Esophagus squamous epithelium (tissue), 5 donors: Measurements from ENCODE around the gene TBXAS1. TPM values are rescaled to one million over a fixed set of nuclear protein-coding genes. Genes with fewer than 3 reads are reported as not detected.

ENCODE experiments used
- DNase-seq: peaks from one replicate; lab custom pipeline; 2025; lab: John Stamatoyannopoulos, UW
- H3K27ac ChIP-seq, 4 donors: fragments of 200-600 bp; sonication (generic); one replicate each; pipeline ENCODE4 v1.5.1; 2016 to 2019; ENCODE audit warnings: mild to moderate bottlenecking in 1 of 4
- H3K27me3 ChIP-seq, 4 donors: fragments of 200-600 bp; sonication (generic); 1 replicate in 3 of 4; 2 replicates in 1 of 4; pipeline versions ENCODE4 v1.5.1 to v1.6.0; 2017 to 2021; ENCODE audit warnings: antibody characterized with exemption in 1 of 4
- H3K36me3 ChIP-seq, 3 donors: fragments of 200-600 bp; sonication (generic); one replicate each; pipeline ENCODE4 v1.5.1; 2016 to 2019
- H3K4me1 ChIP-seq, 3 donors: fragments of 200-600 bp; sonication (generic); one replicate each; pipeline ENCODE4 v1.5.1; 2017 to 2019
- H3K4me3 ChIP-seq, 4 donors: fragments of 200-600 bp; sonication (generic); 1 replicate in 3 of 4; 2 replicates in 1 of 4; pipeline ENCODE4 v1.5.1; 2016 to 2019; ENCODE audit warnings: mild to moderate bottlenecking in 2 of 4, moderate library complexity in 1 of 4
- H3K9me3 ChIP-seq, 3 donors: fragments of 200-600 bp; sonication (generic); one replicate each; pipeline ENCODE4 v1.5.1; 2016 to 2019
- POLR2A ChIP-seq, 4 donors: fragments of 450-650 bp; IDR thresholded peaks; one replicate each; pipeline ENCODE4 v1.6.1; 2017; ENCODE audit warnings: antibody characterized with exemption in 4 of 4, mild to moderate bottlenecking in 4 of 4, moderate library complexity in 3 of 4
- WGBS, 2 donors: methylation state at CpG; one replicate each; pipeline ENCODE4 v1.1.5; 2018; 5-methylcytosine and 5-hydroxymethylcytosine counted together
- intact Hi-C: fragments of 100-400 bp; cut with DNase I; formaldehyde crosslinking; loops from one replicate; pipeline ENCODE4 v1.15.0; 2022
- total RNA-seq, 4 donors: library from RNA; depleted of rRNA; stranded (reverse); fragments of >200 nt; gene quantifications; one replicate each; pipeline ENCODE4 v1.1.0, GENCODE V29; 2016
- TF ChIP-seq, protein P1 (sequence below), 6 experiments: fragments of 450-650 bp in 4 of 6; fragments of 200-600 bp in 2 of 6; sonication (generic) in 2 of 6; IDR thresholded peaks; one replicate each; pipeline ENCODE4 v1.5.1; 2016 to 2019; ENCODE audit warnings: antibody characterized with exemption in 6 of 6, mild to moderate bottlenecking in 4 of 6, moderate library complexity in 4 of 6
- donor health status: DM: yes; HTN: yes; CAD: no.

Gene TBXAS1
- total RNA-seq, 4 donors from 2014 or later, result 9.4 to 24.8 (median 17.8) TPM

DNA sequence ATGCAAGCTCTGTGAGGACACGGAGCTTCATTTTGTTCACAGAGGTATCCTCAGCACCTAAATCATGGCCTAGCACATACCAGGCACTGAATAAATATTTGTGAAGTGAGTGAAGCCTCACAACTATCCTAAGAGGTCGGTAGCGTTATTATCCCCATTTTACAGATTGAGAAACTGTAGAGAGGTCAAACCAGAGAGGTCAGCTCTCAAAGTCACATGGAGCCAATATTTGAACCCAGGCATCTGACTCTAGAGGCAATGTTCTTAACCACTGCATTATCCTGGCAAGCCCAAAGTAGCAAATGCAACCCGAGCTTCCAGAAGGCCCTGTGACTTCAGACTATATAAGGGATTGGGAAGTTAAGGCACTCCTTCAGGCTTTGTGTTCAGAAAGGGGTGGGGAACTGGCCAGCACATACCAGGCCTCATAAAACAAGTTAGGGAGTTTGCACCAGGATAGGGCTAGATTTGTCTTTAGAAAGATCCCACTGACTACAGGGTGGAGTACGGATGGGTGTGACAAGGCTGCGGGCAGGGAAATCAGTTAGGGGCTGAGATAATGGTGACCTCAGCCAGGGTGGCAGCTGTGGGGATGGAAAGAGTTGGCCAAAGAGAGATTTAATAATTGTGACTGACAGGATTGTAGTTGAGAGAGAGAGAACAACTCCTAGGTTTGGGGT, 101.4 kb downstream of the TBXAS1 start:
- no peaks in the 10 kb centered on the region for H3K27me3 ChIP-seq
- WGBS, 2 donors, result 93 to 95% methylated on average over 5 to 6 of the region's 6 CpGs
- intact Hi-C loops, result no loop called here
- no peaks in the 10 kb centered on the region for H3K36me3 ChIP-seq
- H3K9me3 ChIP-seq, result no peaks in the 10 kb centered on the region
- no peak for DNase-seq
- H3K27ac ChIP-seq, result no peak overlapping the region
- H3K4me3 ChIP-seq, result no peak overlapping the region
- TF ChIP-seq, protein P1, sequence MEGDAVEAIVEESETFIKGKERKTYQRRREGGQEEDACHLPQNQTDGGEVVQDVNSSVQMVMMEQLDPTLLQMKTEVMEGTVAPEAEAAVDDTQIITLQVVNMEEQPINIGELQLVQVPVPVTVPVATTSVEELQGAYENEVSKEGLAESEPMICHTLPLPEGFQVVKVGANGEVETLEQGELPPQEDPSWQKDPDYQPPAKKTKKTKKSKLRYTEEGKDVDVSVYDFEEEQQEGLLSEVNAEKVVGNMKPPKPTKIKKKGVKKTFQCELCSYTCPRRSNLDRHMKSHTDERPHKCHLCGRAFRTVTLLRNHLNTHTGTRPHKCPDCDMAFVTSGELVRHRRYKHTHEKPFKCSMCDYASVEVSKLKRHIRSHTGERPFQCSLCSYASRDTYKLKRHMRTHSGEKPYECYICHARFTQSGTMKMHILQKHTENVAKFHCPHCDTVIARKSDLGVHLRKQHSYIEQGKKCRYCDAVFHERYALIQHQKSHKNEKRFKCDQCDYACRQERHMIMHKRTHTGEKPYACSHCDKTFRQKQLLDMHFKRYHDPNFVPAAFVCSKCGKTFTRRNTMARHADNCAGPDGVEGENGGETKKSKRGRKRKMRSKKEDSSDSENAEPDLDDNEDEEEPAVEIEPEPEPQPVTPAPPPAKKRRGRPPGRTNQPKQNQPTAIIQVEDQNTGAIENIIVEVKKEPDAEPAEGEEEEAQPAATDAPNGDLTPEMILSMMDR (IDR thresholded peaks at IDR 0.05), result no peak
- TF ChIP-seq POLR2A (IDR thresholded peaks at IDR 0.05), result no peak
- H3K4me1 ChIP-seq, result no peaks in the 10 kb centered on the region

DNA sequence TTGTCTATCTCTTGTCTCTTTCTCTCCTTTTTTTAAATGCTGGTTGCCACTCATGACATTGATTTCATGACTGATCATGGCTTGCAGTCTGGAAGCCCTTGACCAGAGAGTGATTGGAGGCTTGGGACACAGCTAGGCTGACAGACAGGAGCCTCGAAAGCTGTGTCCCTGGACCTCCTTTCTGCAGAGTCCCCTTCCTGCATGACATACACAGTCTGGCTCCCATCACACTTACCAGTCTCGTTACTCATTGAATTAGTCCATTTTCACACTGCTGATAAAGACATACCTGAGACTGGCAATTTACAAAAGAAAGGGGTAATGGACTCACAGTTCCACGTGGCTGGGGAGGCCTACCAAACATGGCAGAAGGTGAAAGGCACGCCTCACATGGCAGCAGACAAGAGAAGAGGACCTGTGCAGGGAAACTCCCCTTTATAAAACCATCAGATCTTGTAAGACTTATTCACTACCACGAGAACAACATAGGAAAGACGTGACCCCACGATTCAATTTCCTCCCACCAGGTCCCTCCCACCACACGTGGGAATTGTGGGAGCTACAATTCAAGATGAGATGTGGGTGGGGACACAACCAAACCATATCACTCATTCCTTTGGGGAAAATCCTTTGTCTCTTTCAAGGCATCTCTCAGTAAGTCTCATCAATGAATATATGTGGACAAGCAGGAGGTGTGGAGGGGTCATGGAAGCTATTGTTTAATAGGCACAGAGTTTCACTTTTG, 102.3 kb downstream of the TBXAS1 start:
- no peak for DNase-seq
- intact Hi-C loops, result no loop called here
- TF ChIP-seq, protein P1 (IDR thresholded peaks at IDR 0.05), result no peak
- no peak for TF ChIP-seq POLR2A (IDR thresholded peaks at IDR 0.05)
- Histone ChIP-seq H3K27ac (no peak overlapping the region), H3K27me3 (no peaks in the 10 kb centered on the region), H3K9me3 (no peaks in the 10 kb centered on the region), H3K4me3 (no peak overlapping the region), H3K4me1 (no peaks in the 10 kb centered on the region), H3K36me3 (no peaks in the 10 kb centered on the region)
- 68 to 69% methylated on average over 8 of the region's 8 CpGs for WGBS, 2 donors

DNA sequence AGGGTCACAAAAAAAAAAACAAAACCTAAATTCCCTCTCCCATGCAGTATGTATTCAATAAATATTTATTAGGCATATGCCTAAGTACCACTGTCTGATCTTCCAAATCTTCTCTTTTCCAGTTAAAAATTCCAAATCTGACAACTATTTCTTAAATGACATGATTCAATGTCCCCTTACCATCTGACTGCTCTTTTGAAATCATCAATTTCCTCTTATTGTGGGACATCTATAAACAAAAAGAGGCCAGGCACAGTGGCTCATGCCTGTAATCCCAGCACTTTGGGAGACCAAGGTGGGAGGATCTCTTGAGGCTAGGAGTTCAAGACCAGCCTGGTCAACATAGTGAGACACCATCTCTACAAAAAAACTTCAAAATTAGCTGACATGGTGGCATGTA, 103.5 kb downstream of the TBXAS1 start:
- TF ChIP-seq POLR2A (IDR thresholded peaks at IDR 0.05), result no peak
- TF ChIP-seq, protein P1 (IDR thresholded peaks at IDR 0.05), result no peak
- Histone ChIP-seq H3K4me3 (no peak overlapping the region), H3K9me3 (no peaks in the 10 kb centered on the region), H3K27me3 (no peaks in the 10 kb centered on the region), H3K27ac (no peak overlapping the region), H3K36me3 (no peaks in the 10 kb centered on the region), H3K4me1 (peaks cover 0 to 7% (median 0%) of the 10 kb centered on the region in 3 donors)
- intact Hi-C loops, result no loop called here
- DNase-seq, result no peak

DNA sequence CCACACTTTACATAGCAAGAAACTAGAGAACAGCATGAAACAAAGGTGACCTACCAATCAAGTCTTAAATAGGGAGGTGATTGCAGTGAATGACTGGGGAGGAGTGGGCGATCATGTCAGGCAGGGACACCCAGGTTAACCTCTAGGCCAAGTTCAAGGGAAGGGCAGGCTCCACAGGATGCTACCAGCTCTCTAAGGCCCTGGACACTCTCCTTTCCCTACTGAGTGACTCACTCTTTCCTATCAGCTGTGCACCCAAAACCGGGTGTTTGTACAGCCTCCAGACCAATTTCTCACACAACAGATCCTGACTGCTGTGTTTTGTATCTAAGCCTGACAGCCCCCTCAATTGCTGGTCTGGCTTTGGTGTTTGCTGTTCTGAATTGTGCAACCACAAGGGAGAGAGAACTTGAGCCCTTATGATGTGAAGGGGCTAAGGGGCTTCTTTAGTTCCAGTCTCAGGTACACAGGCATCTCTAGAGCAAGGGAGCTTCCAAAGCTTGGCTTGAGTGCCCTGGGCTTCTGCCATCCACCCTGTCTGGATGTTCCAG, 107.8 kb downstream of the TBXAS1 start:
- Histone ChIP-seq H3K36me3 (no peaks in the 10 kb centered on the region), H3K27ac (no peak overlapping the region), H3K4me1 (peaks cover 0 to 7% (median 0%) of the 10 kb centered on the region in 3 donors), H3K9me3 (no peaks in the 10 kb centered on the region), H3K4me3 (no peak overlapping the region), H3K27me3 (no peaks in the 10 kb centered on the region)
- intact Hi-C loops, result no loop called here
- DNase-seq, result no peak
- WGBS, 2 donors, result 46% methylated on average over 2 of the region's 2 CpGs
- TF ChIP-seq, protein P1 (IDR thresholded peaks at IDR 0.05), result no peak
- TF ChIP-seq POLR2A (IDR thresholded peaks at IDR 0.05), result no peak

DNA sequence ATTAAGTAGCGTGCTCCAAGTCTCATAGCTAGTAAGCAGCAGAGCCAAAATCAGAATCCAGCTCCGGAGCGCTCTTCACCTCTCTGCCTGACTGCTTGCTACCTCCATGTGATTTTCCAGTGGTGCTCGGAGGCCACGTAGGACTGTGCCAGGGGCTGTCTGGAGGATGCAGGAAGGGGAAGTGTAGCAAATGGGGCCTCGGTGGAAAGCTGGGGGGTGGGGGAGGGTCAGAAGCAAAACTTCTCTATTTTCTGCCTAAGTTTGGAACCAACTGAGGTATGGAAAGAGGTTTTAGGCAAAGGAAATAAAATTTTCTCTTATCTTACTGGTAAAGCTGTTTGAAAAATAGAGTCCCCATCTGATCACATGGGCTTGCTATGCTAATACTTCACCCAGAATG, 108.7 kb downstream of the TBXAS1 start:
- Histone ChIP-seq H3K4me3 (no peak overlapping the region), H3K27me3 (no peaks in the 10 kb centered on the region), H3K9me3 (no peaks in the 10 kb centered on the region), H3K4me1 (peaks cover 0 to 7% (median 0%) of the 10 kb centered on the region in 3 donors), H3K27ac (no peak overlapping the region), H3K36me3 (no peaks in the 10 kb centered on the region)
- DNase-seq, result no peak
- intact Hi-C loops, result no loop called here
- TF ChIP-seq, protein P1 (IDR thresholded peaks at IDR 0.05), result no peak
- no peak for TF ChIP-seq POLR2A (IDR thresholded peaks at IDR 0.05)
- WGBS, 2 donors, result 65 to 88% methylated on average over 5 to 6 of the region's 6 CpGs
